ENCODE results near the gene RNF169.

The RNF169 gene

DNA sequence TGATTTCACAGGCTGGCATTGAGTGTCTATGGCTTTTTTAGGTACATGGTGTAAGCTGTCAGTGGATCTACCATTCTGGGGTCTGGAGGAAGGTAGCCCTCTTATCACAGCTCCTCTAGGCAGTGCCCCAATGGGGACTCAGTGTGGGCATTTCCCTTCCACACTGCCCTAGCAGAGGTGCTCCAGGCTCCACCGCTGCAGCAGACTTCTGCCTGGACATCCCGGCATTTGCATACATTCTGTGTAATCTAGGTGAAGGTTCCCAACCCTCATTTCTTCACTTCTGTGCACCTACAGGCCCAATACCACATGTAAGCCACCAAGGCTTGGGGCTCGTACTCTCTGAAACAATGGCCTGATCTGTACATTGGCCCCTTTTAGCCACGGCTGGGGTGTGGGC lies 78.3 kb downstream of the RNF169 start:
- no peak overlapping the region for H3K14ac ChIP-seq (ENCODE audit: low read length)
- no peaks in the 10 kb centered on the region for H3K4me1 ChIP-seq (ENCODE audit: control insufficient read depth in 2 of 2, insufficient read depth in 1 of 2, low read depth in 1 of 2, low read length in 2 of 2)
- no peak overlapping the region for H2BK120ac ChIP-seq (ENCODE audit: low read depth, low read length)
- H2AFZ ChIP-seq (ENCODE audit: low read length), result no peak overlapping the region
- H3K4me2 ChIP-seq (ENCODE audit: insufficient read depth, low read length, poor library complexity, severe bottlenecking), result no peak overlapping the region
- H3K18ac ChIP-seq (ENCODE audit: low read length), result no peak overlapping the region
- no peak overlapping the region for H2BK12ac ChIP-seq (ENCODE audit: low read length)
- WGBS, 2 donors (ENCODE audit: extremely low coverage in 2 of 2, insufficient read length in 2 of 2, insufficient replicate concordance in 1 of 2), result no CpG with 5 or more reads among the region's 4 CpGs
- H3K9ac ChIP-seq (ENCODE audit: low read depth, low read length, poor library complexity), result no peak overlapping the region
- H2BK5ac ChIP-seq (ENCODE audit: low read length), result no peak overlapping the region
- no peak overlapping the region for H4K91ac ChIP-seq (ENCODE audit: low read depth, low read length, poor library complexity)
- H3K79me1 ChIP-seq (ENCODE audit: low read depth, low read length), result no peaks in the 10 kb centered on the region
- H3K9me3 ChIP-seq (replicated peaks in 1 of 2; ENCODE audit: control insufficient read depth in 2 of 2, insufficient read depth in 1 of 2, low read depth in 1 of 2, low read length in 2 of 2), result peaks cover 18 to 74% of the 10 kb centered on the region in 2 donors
- H2AK5ac ChIP-seq (ENCODE audit: low read depth, low read length), result no peak overlapping the region
- H3K27me3 ChIP-seq (ENCODE audit: control insufficient read depth in 3 of 3, insufficient read depth in 3 of 3, low read depth in 1 of 3, low read length in 3 of 3), result no peaks in the 10 kb centered on the region
- H3K27ac ChIP-seq (replicated peaks; ENCODE audit: low read length), result no peak overlapping the region
- H3K4ac ChIP-seq (ENCODE audit: low read length), result no peak overlapping the region
- no peak overlapping the region for H3K23ac ChIP-seq (ENCODE audit: low read depth, low read length, poor library complexity)
- H3K36me3 ChIP-seq (replicated peaks in 1 of 2; ENCODE audit: control insufficient read depth in 2 of 2, insufficient read depth in 2 of 2, low read length in 2 of 2), result peaks cover 14 to 89% of the 10 kb centered on the region in 2 donors
- H4K8ac ChIP-seq (ENCODE audit: low read depth, low read length), result no peak overlapping the region
- DNase-seq (ENCODE audit: low spot score), result no peak
- no peak overlapping the region for H3K4me3 ChIP-seq (ENCODE audit: low read length in 2 of 2)
- no peak overlapping the region for H2BK15ac ChIP-seq (ENCODE audit: low read length)

DNA sequence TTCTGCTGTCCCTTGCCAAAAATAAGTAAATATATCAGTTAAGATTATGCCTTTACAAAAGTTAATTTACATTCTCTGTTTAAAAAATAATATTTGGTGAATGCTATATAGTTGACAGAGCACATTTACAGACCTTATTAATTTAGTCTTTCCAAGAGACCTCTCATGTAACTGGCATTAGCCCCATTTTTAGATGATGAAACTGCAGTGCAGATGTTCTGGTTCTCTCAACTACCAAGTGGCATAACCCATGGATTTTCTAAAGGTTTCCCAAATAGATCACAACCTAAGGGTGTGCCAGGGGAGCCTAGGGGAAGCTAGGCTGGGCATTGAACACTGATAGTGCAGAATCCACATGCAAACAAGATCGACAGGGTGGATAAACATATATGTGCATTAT lies 88.5 kb downstream of the RNF169 start:
- H3K4me3 ChIP-seq (ENCODE audit: low read length in 2 of 2), result no peak overlapping the region
- H3K9me3 ChIP-seq (replicated peaks in 1 of 2; ENCODE audit: control insufficient read depth in 2 of 2, insufficient read depth in 1 of 2, low read depth in 1 of 2, low read length in 2 of 2), result no peaks in the 10 kb centered on the region
- H3K14ac ChIP-seq (ENCODE audit: low read length), result no peak overlapping the region
- no peak overlapping the region for H2BK5ac ChIP-seq (ENCODE audit: low read length)
- no peak overlapping the region for H2BK12ac ChIP-seq (ENCODE audit: low read length)
- H3K4ac ChIP-seq (ENCODE audit: low read length), result no peak overlapping the region
- H4K91ac ChIP-seq (ENCODE audit: low read depth, low read length, poor library complexity), result no peak overlapping the region
- H2AFZ ChIP-seq (ENCODE audit: low read length), result no peak overlapping the region
- no peak overlapping the region for H3K23ac ChIP-seq (ENCODE audit: low read depth, low read length, poor library complexity)
- DNase-seq (ENCODE audit: low spot score), result no peak
- H2AK5ac ChIP-seq (ENCODE audit: low read depth, low read length), result no peak overlapping the region
- no peaks in the 10 kb centered on the region for H3K27me3 ChIP-seq (ENCODE audit: control insufficient read depth in 3 of 3, insufficient read depth in 3 of 3, low read depth in 1 of 3, low read length in 3 of 3)
- H3K36me3 ChIP-seq (replicated peaks in 1 of 2; ENCODE audit: control insufficient read depth in 2 of 2, insufficient read depth in 2 of 2, low read length in 2 of 2), result peaks cover 21 to 88% of the 10 kb centered on the region in 2 donors
- H3K27ac ChIP-seq (replicated peaks; ENCODE audit: low read length), result no peak overlapping the region
- H3K4me1 ChIP-seq (ENCODE audit: control insufficient read depth in 2 of 2, insufficient read depth in 1 of 2, low read depth in 1 of 2, low read length in 2 of 2), result peaks cover 3 to 4% of the 10 kb centered on the region in 2 donors
- H2BK15ac ChIP-seq (ENCODE audit: low read length), result no peak overlapping the region
- no peak overlapping the region for H2BK120ac ChIP-seq (ENCODE audit: low read depth, low read length)
- H3K18ac ChIP-seq (ENCODE audit: low read length), result no peak overlapping the region
- H3K9ac ChIP-seq (ENCODE audit: low read depth, low read length, poor library complexity), result no peak overlapping the region
- no peak overlapping the region for H4K8ac ChIP-seq (ENCODE audit: low read depth, low read length)
- no CpG with 5 or more reads among the region's 1 CpG for WGBS, 2 donors (ENCODE audit: extremely low coverage in 2 of 2, insufficient read length in 2 of 2, insufficient replicate concordance in 1 of 2)
- no peak overlapping the region for H3K4me2 ChIP-seq (ENCODE audit: insufficient read depth, low read length, poor library complexity, severe bottlenecking)
- no peaks in the 10 kb centered on the region for H3K79me1 ChIP-seq (ENCODE audit: low read depth, low read length)

DNA sequence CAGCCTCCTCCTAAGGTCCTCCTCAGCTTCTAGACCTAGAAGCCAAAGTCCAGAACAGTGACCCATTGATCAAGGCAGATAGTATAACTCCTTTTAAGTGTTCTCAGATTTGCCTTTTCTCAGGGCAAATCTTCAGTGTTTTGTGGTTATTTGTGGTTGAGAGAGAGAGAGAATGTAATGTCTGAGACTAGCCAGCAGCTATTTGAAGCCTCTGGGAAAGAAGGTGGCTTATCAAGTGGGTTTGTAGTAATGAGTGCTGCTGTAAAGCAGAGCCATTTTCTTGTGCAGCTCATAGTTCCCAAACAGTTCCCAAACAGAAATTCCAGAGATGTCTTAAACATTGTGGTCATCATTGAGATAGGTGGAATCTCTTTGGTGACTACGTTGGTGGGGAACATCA lies 89.5 kb downstream of the RNF169 start:
- Histone ChIP-seq H3K4ac (ENCODE audit: low read length) (no peak overlapping the region), H2BK120ac (ENCODE audit: low read depth, low read length) (no peak overlapping the region), H3K14ac (ENCODE audit: low read length) (no peak overlapping the region), H3K18ac (ENCODE audit: low read length) (no peak overlapping the region), H2BK15ac (ENCODE audit: low read length) (no peak overlapping the region), H4K91ac (ENCODE audit: low read depth, low read length, poor library complexity) (no peak overlapping the region), H3K9ac (ENCODE audit: low read depth, low read length, poor library complexity) (no peak overlapping the region), H3K4me3 (ENCODE audit: low read length in 2 of 2) (no peak overlapping the region), H3K36me3 (replicated peaks in 1 of 2; ENCODE audit: control insufficient read depth in 2 of 2, insufficient read depth in 2 of 2, low read length in 2 of 2) (peaks cover 28 to 96% of the 10 kb centered on the region in 2 donors), H2BK12ac (ENCODE audit: low read length) (no peak overlapping the region), H3K27ac (replicated peaks; ENCODE audit: low read length) (no peak overlapping the region), H2BK5ac (ENCODE audit: low read length) (no peak overlapping the region), H3K79me1 (ENCODE audit: low read depth, low read length) (no peaks in the 10 kb centered on the region), H3K4me1 (ENCODE audit: control insufficient read depth in 2 of 2, insufficient read depth in 1 of 2, low read depth in 1 of 2, low read length in 2 of 2) (peaks cover 3 to 4% of the 10 kb centered on the region in 2 donors), H4K8ac (ENCODE audit: low read depth, low read length) (no peak overlapping the region), H3K9me3 (replicated peaks in 1 of 2; ENCODE audit: control insufficient read depth in 2 of 2, insufficient read depth in 1 of 2, low read depth in 1 of 2, low read length in 2 of 2) (no peaks in the 10 kb centered on the region), H3K4me2 (ENCODE audit: insufficient read depth, low read length, poor library complexity, severe bottlenecking) (no peak overlapping the region), H3K23ac (ENCODE audit: low read depth, low read length, poor library complexity) (no peak overlapping the region), H3K27me3 (ENCODE audit: control insufficient read depth in 3 of 3, insufficient read depth in 3 of 3, low read depth in 1 of 3, low read length in 3 of 3) (no peaks in the 10 kb centered on the region), H2AFZ (ENCODE audit: low read length) (no peak overlapping the region), H2AK5ac (ENCODE audit: low read depth, low read length) (no peak overlapping the region)
- no CpG with 5 or more reads among the region's 1 CpG for WGBS, 2 donors (ENCODE audit: extremely low coverage in 2 of 2, insufficient read length in 2 of 2, insufficient replicate concordance in 1 of 2)
- DNase-seq (ENCODE audit: low spot score), result no peak

DNA sequence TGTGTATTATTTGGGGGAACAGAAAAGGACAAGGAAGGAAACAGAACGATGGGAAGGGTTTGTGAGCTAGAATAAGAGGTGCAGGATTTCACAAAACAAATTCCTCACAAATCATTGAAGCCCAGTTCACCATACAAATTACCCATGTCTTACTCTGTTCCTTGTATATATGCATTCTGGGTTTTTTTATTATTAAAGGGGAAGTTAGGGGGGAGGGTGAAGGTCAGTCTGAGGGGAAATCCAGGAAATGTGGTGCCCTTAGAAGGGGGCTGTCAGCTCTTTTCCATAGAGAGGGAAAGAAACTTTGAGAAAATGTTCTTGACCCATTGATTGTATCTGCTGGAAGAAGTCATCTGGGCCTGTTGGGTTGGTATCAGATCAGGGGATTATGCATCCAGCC lies 90.8 kb downstream of the RNF169 start:
- no peak overlapping the region for H2BK5ac ChIP-seq (ENCODE audit: low read length)
- H2BK15ac ChIP-seq (ENCODE audit: low read length), result no peak overlapping the region
- no peak for DNase-seq (ENCODE audit: low spot score)
- H3K23ac ChIP-seq (ENCODE audit: low read depth, low read length, poor library complexity), result no peak overlapping the region
- H2BK12ac ChIP-seq (ENCODE audit: low read length), result no peak overlapping the region
- no peak overlapping the region for H3K18ac ChIP-seq (ENCODE audit: low read length)
- H4K91ac ChIP-seq (ENCODE audit: low read depth, low read length, poor library complexity), result no peak overlapping the region
- no peak overlapping the region for H2BK120ac ChIP-seq (ENCODE audit: low read depth, low read length)
- no peak overlapping the region for H3K14ac ChIP-seq (ENCODE audit: low read length)
- H3K36me3 ChIP-seq (replicated peaks in 1 of 2; ENCODE audit: control insufficient read depth in 2 of 2, insufficient read depth in 2 of 2, low read length in 2 of 2), result peaks cover 30 to 96% of the 10 kb centered on the region in 2 donors
- peaks cover 3 to 4% of the 10 kb centered on the region in 2 donors for H3K4me1 ChIP-seq (ENCODE audit: control insufficient read depth in 2 of 2, insufficient read depth in 1 of 2, low read depth in 1 of 2, low read length in 2 of 2)
- H2AFZ ChIP-seq (ENCODE audit: low read length), result no peak overlapping the region
- H3K27me3 ChIP-seq (ENCODE audit: control insufficient read depth in 3 of 3, insufficient read depth in 3 of 3, low read depth in 1 of 3, low read length in 3 of 3), result no peaks in the 10 kb centered on the region
- H2AK5ac ChIP-seq (ENCODE audit: low read depth, low read length), result no peak overlapping the region
- no peak overlapping the region for H3K4ac ChIP-seq (ENCODE audit: low read length)
- H3K4me2 ChIP-seq (ENCODE audit: insufficient read depth, low read length, poor library complexity, severe bottlenecking), result no peak overlapping the region
- H3K9me3 ChIP-seq (replicated peaks in 1 of 2; ENCODE audit: control insufficient read depth in 2 of 2, insufficient read depth in 1 of 2, low read depth in 1 of 2, low read length in 2 of 2), result no peaks in the 10 kb centered on the region
- H3K4me3 ChIP-seq (ENCODE audit: low read length in 2 of 2), result no peak overlapping the region
- no peak overlapping the region for H4K8ac ChIP-seq (ENCODE audit: low read depth, low read length)
- WGBS, 2 donors (ENCODE audit: extremely low coverage in 2 of 2, insufficient read length in 2 of 2, insufficient replicate concordance in 1 of 2), result no CpG with 5 or more reads among the region's 1 CpG
- no peak overlapping the region for H3K27ac ChIP-seq (replicated peaks; ENCODE audit: low read length)
- H3K9ac ChIP-seq (ENCODE audit: low read depth, low read length, poor library complexity), result no peak overlapping the region
- H3K79me1 ChIP-seq (ENCODE audit: low read depth, low read length), result no peaks in the 10 kb centered on the region

Measured in neuronal stem cell (in vitro differentiated cells).